T-helper 22 cell (primary cell): ENCODE data around the gene LHX8.
"Not testable (repeated sequence)": the region's sequence is repeated elsewhere in the genome, so short reads cannot be mapped to it uniquely, and the experiment has no call there.

Source experiments
- DNase-seq: peaks from one replicate; pipeline ENCODE4 v3.0.0-alpha.2; 2020; ENCODE audit warnings: low read depth

The LHX8 gene

GRCh38 chr1:75132812-75133619 is 1.2 kb upstream of the LHX8 start:
- DNase-seq = no peak

GRCh38 chr1:75134647-75135572 is 722 bp downstream of the LHX8 start:
- no peak for DNase-seq

DNA sequence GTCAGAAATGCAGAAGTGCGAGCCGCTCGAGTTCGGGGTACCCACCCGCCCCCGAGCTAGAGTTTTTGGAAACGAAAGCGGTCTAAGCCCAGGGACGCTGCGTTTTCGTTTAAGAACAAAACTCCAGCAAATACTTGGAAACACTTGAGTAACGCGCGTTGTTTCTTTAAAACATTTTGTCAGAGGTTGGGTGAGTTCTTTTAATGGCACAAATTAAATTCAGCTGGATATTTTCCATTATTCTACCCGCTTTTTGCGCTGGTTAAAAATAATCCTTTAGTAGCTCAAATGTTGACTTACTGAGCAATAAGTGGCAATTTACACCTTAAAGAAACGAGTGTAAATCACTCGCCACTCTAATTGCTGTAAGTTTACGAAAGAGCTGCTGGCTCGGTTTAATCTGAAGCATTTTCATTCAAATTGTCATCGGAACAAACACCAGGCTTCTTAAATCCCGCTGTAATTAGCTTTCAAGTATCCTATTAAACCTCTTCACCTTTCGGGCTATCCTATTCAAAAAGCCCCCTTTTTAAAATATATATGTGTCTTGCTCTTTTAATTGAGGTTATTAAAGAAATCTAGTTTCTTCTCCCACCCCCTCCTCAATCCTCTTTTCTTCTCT is 1.5 kb downstream of the LHX8 start:
- no peak for DNase-seq

GRCh38 chr1:75136195-75136815 is 2.1 kb downstream of the LHX8 start:
- DNase-seq = no peak

GRCh38 chr1:75136921-75137641 is 2.9 kb downstream of the LHX8 start:
- DNase-seq = no peak

GRCh38 chr1:75152092-75152491 is 17.9 kb downstream of the LHX8 start:
- no peak for DNase-seq

DNA sequence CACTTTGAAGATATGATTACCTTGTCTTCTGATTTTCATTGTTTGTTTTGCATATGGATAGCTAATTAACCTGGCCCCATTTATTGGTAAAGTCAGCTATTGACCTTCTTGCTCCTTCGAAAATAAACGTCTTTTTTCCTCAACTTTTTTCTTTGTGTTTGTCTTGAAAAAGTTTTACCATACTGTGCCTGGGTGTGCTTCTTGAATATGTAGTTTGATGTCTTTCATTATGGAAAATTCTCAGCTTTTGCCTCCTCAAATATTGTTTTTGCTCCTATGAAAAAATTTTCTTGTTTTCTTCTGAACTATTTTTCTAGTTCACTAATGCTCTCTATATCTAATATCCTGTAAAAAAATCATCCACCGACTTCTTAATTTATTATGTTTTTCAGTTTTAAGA is 25.0 kb downstream of the LHX8 start:
- DNase-seq = no peak

- DNase-seq = no peak
Observed at GRCh38 chr1:75165264-75165663, 31.1 kb downstream of the LHX8 start.

- DNase-seq = no peak
Observed at GRCh38 chr1:75166821-75167220, 32.6 kb downstream of the LHX8 start.

DNA sequence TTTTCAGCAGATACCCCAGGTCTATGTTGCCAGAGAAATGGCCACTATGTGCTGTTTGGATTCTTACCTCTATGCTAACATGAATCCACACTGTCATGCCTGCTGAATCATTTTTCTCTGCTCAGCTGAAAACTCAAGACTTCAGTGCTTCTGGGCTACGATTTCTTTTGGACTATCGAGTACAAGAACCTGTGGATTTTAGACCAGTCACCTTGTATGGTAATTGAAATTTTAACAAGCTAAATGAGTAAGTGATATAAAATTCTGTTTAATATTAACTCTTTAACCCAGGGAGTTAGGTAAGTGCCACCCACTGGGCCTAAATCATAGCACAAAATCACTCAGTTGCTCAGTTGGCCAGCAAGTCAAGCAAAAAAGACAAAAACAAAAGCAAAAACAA is 35.8 kb downstream of the LHX8 start:
- DNase-seq = no peak

GRCh38 chr1:75170981-75171380 is 36.8 kb downstream of the LHX8 start:
- no peak for DNase-seq

- no peak for DNase-seq
Observed at GRCh38 chr1:75171876-75172275, 37.7 kb downstream of the LHX8 start.

DNA sequence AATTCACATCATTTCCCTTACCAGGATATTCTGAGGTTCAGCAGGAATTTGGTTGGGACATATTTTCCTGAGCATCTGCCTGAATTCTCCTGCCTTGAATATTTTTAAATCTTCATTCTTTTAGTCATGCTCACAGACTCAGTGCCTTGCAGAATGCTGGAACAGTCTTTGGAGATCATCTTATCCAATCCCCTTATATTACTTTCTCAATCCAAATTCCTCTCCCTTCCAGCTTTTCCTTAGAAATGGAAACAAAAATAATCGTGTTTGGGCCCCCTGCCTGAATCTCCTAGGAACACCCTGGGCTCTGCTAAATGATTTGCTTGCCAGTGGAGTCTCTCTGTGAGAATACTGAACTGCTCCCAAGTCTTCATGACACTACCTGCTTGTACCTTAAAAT is 38.4 kb downstream of the LHX8 start:
- DNase-seq = no peak

GRCh38 chr1:75174031-75174760 is 40.0 kb downstream of the LHX8 start:
- DNase-seq = no peak

- not testable (repeated sequence) for DNase-seq
Observed at GRCh38 chr1:75181214-75181955, 47.2 kb downstream of the LHX8 start.

- no peak for DNase-seq
Observed at GRCh38 chr1:75188892-75189291, 54.7 kb downstream of the LHX8 start.

DNA sequence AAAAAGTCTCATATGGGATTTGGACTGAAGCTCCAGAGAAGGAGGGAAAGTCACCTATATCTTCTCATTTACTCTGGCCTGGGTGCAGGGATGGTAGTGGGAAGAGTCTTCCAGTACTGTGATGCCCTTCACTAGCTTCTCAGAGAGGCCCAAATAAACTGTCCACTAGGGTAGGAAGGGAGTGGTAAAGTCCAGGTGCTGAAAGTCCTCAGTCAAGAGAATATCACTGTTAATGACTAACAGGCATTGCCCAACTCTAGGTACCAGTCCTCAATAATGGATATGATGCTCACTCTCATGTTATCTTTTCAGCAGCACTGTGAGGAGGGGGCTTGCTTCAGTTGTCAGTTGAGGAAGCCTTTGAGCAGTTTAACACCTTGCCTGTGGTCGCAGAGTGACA is 64.0 kb downstream of the LHX8 start:
- DNase-seq = no peak

- no peak for DNase-seq
Observed at GRCh38 chr1:75198761-75199160, 64.6 kb downstream of the LHX8 start.

DNA sequence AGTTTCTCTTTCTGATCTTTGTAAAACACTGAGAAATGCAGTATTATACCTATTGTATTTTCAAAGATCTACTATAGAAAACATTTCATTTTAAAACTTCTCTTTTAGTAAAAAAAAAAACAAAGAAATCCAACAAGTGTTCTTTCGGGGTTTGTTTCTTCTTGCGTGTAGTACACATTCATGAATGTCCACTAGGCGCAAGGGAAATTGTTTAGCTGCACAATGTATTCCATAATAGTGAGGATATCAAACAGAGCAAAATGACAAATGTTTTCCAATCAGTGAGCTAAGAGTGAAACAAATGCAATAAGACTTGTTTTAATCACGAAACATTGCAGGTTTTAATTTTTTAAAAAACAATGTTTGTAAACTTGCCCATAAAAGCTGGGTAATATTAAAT is 68.6 kb downstream of the LHX8 start:
- no peak for DNase-seq
